HEK293 (cell line): Measurements from ENCODE around the gene DUSP15.

Source experiments
- CTCF ChIA-PET: fragments of 350-600 bp; formaldehyde crosslinking; extraction: SDS; loops from one replicate; lab custom pipeline; 2021; ENCODE audit warnings: antibody characterized with exemption; lab: Yijun Ruan, JAX
- POLR2A ChIA-PET: fragments of 300-600 bp; formaldehyde crosslinking; extraction: SDS; loops from one replicate; lab custom pipeline; 2020; ENCODE audit warnings: antibody characterized with exemption, inconsistent platforms; lab: Yijun Ruan, JAX
- H3K27ac ChIP-seq: fragments of 200-500 bp; sonication (Bioruptor generic); 2 replicates; pipeline ENCODE4 v1.5.1; 2014; ENCODE audit warnings: low read depth, low read length, control low read depth, inconsistent platforms; ENCODE audit errors: extremely low read depth
- H3K36me3 ChIP-seq, 2 experiments: fragments of 200-500 bp in 1 of 2; sonication (Bioruptor generic) in 1 of 2; 1 replicate in 1 of 2; 2 replicates in 1 of 2; pipeline ENCODE4 v1.5.1; 2014 to 2017; ENCODE audit warnings: inconsistent platforms in 2 of 2, low read length in 2 of 2; ENCODE audit not compliant: control insufficient read depth in 2 of 2, insufficient read depth in 1 of 2
- H3K4me1 ChIP-seq: fragments of 200-500 bp; sonication (Bioruptor generic); 2 replicates; pipeline ENCODE4 v1.5.1; 2014; ENCODE audit warnings: mild to moderate bottlenecking, low read length, inconsistent platforms; ENCODE audit not compliant: control insufficient read depth, insufficient read depth
- H3K4me3 ChIP-seq: 2 replicates; pipeline ENCODE4 v1.5.1; 2011; ENCODE audit warnings: low read depth, mild to moderate bottlenecking, control low read depth, low read length, moderate library complexity
- H3K9me3 ChIP-seq: fragments of 200-500 bp; sonication (Bioruptor generic); 2 replicates; pipeline ENCODE4 v1.5.1; 2014; ENCODE audit warnings: low read depth, low read length, inconsistent platforms; ENCODE audit not compliant: control insufficient read depth, insufficient read depth
- CTCF ChIP-seq: fragments of 450-650 bp; formaldehyde crosslinking; IDR thresholded peaks from 2 replicates; pipeline ENCODE4 v1.5.1; 2016; ENCODE audit warnings: missing biosample characterization, missing genetic modification characterization
- GLIS1 ChIP-seq: fragments of 450-650 bp; formaldehyde crosslinking; IDR thresholded peaks from 2 replicates; pipeline ENCODE4 v1.5.1; 2016; ENCODE audit warnings: missing biosample characterization, missing genetic modification characterization
- GLIS2 ChIP-seq: fragments of 450-650 bp; formaldehyde crosslinking; IDR thresholded peaks from 2 replicates; pipeline ENCODE4 v1.5.1; 2016; ENCODE audit warnings: missing biosample characterization, missing genetic modification characterization
- HOXA7 ChIP-seq: sonication (generic); formaldehyde crosslinking; IDR thresholded peaks from 2 replicates; pipeline ENCODE4 v1.8.1; 2022; ENCODE audit warnings: missing genetic modification reagents, borderline replicate concordance
- IKZF3 ChIP-seq: fragments of 450-650 bp; IDR thresholded peaks from 2 replicates; pipeline ENCODE4 v1.5.0; 2018; ENCODE audit warnings: missing biosample characterization, mild to moderate bottlenecking, missing genetic modification characterization, moderate library complexity
- KLF8 ChIP-seq: fragments of 450-650 bp; formaldehyde crosslinking; IDR thresholded peaks from 2 replicates; pipeline ENCODE4 v1.5.1; 2016; ENCODE audit warnings: missing biosample characterization, missing genetic modification characterization
- PRDM1 ChIP-seq: fragments of 450-650 bp; formaldehyde crosslinking; IDR thresholded peaks from 2 replicates; pipeline ENCODE4; 2016; ENCODE audit warnings: missing biosample characterization, missing genetic modification characterization
- SCRT2 ChIP-seq: fragments of 450-650 bp; formaldehyde crosslinking; IDR thresholded peaks from 2 replicates; pipeline ENCODE4 v1.5.1; 2016; ENCODE audit warnings: missing biosample characterization, missing genetic modification characterization
- YY1 ChIP-seq: fragments of 450-650 bp; formaldehyde crosslinking; IDR thresholded peaks from 2 replicates; pipeline ENCODE4 v1.5.1; 2018; ENCODE audit warnings: missing biosample characterization, missing genetic modification characterization
- ZBTB10 ChIP-seq: fragments of 450-650 bp; formaldehyde crosslinking; IDR thresholded peaks from 2 replicates; pipeline ENCODE4 v1.5.1; 2016; ENCODE audit warnings: missing biosample characterization, missing genetic modification characterization
- ZBTB11 ChIP-seq: fragments of 450-650 bp; formaldehyde crosslinking; conservative IDR thresholded peaks from 2 replicates; pipeline ENCODE4 v1.5.1; 2016; ENCODE audit warnings: low read depth, missing biosample characterization, missing genetic modification characterization
- ZBTB7A ChIP-seq: fragments of 450-650 bp; formaldehyde crosslinking; IDR thresholded peaks from 2 replicates; pipeline ENCODE4 v1.5.1; 2016; ENCODE audit warnings: low read depth, missing biosample characterization, missing genetic modification characterization
- ZIC2 ChIP-seq: fragments of 450-650 bp; formaldehyde crosslinking; IDR thresholded peaks from 2 replicates; pipeline ENCODE4 v1.5.1; 2016; ENCODE audit warnings: missing biosample characterization, missing genetic modification characterization
- ZNF133 ChIP-seq: fragments of 450-650 bp; formaldehyde crosslinking; IDR thresholded peaks from 2 replicates; pipeline ENCODE4 v1.5.1; 2016; ENCODE audit warnings: missing biosample characterization, missing genetic modification characterization
- ZNF138 ChIP-seq: fragments of 450-650 bp; formaldehyde crosslinking; IDR thresholded peaks from 2 replicates; pipeline ENCODE4 v1.5.1; 2016; ENCODE audit warnings: missing biosample characterization, missing genetic modification characterization, borderline replicate concordance
- ZNF184 ChIP-seq: fragments of 450-650 bp; IDR thresholded peaks from 2 replicates; pipeline ENCODE4 v1.5.1; 2018; ENCODE audit warnings: missing biosample characterization, mild to moderate bottlenecking, missing genetic modification characterization
- ZNF324 ChIP-seq: fragments of 450-650 bp; formaldehyde crosslinking; IDR thresholded peaks from 2 replicates; pipeline ENCODE4 v1.5.1; 2016; ENCODE audit warnings: missing biosample characterization, missing genetic modification characterization
- ZNF391 ChIP-seq: fragments of 450-650 bp; formaldehyde crosslinking; IDR thresholded peaks from 2 replicates; pipeline ENCODE4 v1.5.1; 2016; ENCODE audit warnings: low read depth, missing biosample characterization, missing genetic modification characterization, borderline replicate concordance
- ZNF416 ChIP-seq: fragments of 450-650 bp; formaldehyde crosslinking; IDR thresholded peaks from 2 replicates; pipeline ENCODE4 v1.5.1; 2016; ENCODE audit warnings: missing biosample characterization, missing genetic modification characterization
- ZNF48 ChIP-seq: fragments of 450-650 bp; formaldehyde crosslinking; IDR thresholded peaks from 2 replicates; pipeline ENCODE4 v1.5.1; 2016; ENCODE audit warnings: missing biosample characterization, missing genetic modification characterization
- ZNF488 ChIP-seq: fragments of 450-650 bp; formaldehyde crosslinking; IDR thresholded peaks from 2 replicates; pipeline ENCODE4 v1.5.1; 2016; ENCODE audit warnings: missing biosample characterization, missing genetic modification characterization
- ZNF571 ChIP-seq: fragments of 450-650 bp; formaldehyde crosslinking; IDR thresholded peaks from 2 replicates; pipeline ENCODE4 v1.5.0; 2017; ENCODE audit warnings: missing biosample characterization, missing genetic modification characterization
- ZNF629 ChIP-seq: fragments of 450-650 bp; formaldehyde crosslinking; IDR thresholded peaks from 2 replicates; pipeline ENCODE4 v1.5.1; 2017; ENCODE audit warnings: missing biosample characterization, missing genetic modification characterization
- ZNF768 ChIP-seq: fragments of 450-650 bp; formaldehyde crosslinking; IDR thresholded peaks from 2 replicates; pipeline ENCODE4 v1.5.1; 2018; ENCODE audit warnings: missing biosample characterization, mild to moderate bottlenecking, missing genetic modification characterization

Gene DUSP15

GRCh38 chr20:31838646-31839292 lies 31.6 kb downstream of the DUSP15 start:
- H3K27ac ChIP-seq: no peak overlapping the region
- no peaks in the 10 kb centered on the region for H3K36me3 ChIP-seq
- H3K4me1 ChIP-seq: no peaks in the 10 kb centered on the region
- CTCF ChIA-PET: interaction anchor here (1.1 to 8.4 kb wide), 5 partner anchors 8 to 192 kb away, joined by 3 to 87 read pairs (median 35); partner anchors contain the start of genes FOXS1 and PDRG1
- POLR2A ChIA-PET: interaction anchor here (0.6 to 2.2 kb wide), 2 partner anchors 11 to 41 kb away, joined by 7 to 8 read pairs; no protein-coding TSS in a partner anchor
- no peak overlapping the region for H3K4me3 ChIP-seq
- no peak for TF ChIP-seq ZNF391 (tag by site-specific recombination)
- TF ChIP-seq ZNF416 (tag by site-specific recombination): no peak
- no peak for TF ChIP-seq PRDM1 (tag by site-specific recombination)
- TF ChIP-seq KLF8 (tag by site-specific recombination): no peak
- no peak for TF ChIP-seq ZNF184
- TF ChIP-seq ZNF324: no peak
- TF ChIP-seq ZNF48 (tag by site-specific recombination): no peak
- TF ChIP-seq ZNF629: no peak
- no peak for TF ChIP-seq ZNF138 (tag by site-specific recombination)
- TF ChIP-seq ZNF133 (tag by site-specific recombination): no peak
- no peak for TF ChIP-seq IKZF3
- TF ChIP-seq YY1 (tag by site-specific recombination): no peak
- TF ChIP-seq CTCF (tag by site-specific recombination): no peak
- TF ChIP-seq HOXA7 (CRISPR knock-in tag): no peak
- TF ChIP-seq ZNF488 (tag by site-specific recombination): no peak
- TF ChIP-seq ZBTB7A (tag by site-specific recombination): no peak
- TF ChIP-seq ZNF768 (tag by site-specific recombination): no peak
- TF ChIP-seq GLIS2 (tag by site-specific recombination): no peak
- TF ChIP-seq ZBTB11 (tag by site-specific recombination): no peak
- H3K9me3 ChIP-seq: no peaks in the 10 kb centered on the region

- Histone ChIP-seq H3K27ac (no peak overlapping the region), H3K4me3 (no peak overlapping the region)
- POLR2A ChIA-PET: interaction anchor here (0.6 to 2.2 kb wide), 4 partner anchors 10 to 1579 kb away, joined by 3 to 8 read pairs (median 6); no protein-coding TSS in a partner anchor
Measured at GRCh38 chr20:31837896-31838397, 32.4 kb downstream of the DUSP15 start.

More at GRCh38 chr20:31837896-31838397, 32.4 kb downstream of the DUSP15 start:
- TF ChIP-seq ZNF571 (tag by site-specific recombination): no peak
- peak; percentile 52 for TF ChIP-seq SCRT2 (tag by site-specific recombination)
- peak; percentile 18; the same call in 1 of the 2 replicates for TF ChIP-seq GLIS1 (tag by site-specific recombination)
- no peak for TF ChIP-seq ZBTB10
- peak; percentile 23; the same call in 1 of the 2 replicates for TF ChIP-seq ZIC2 (tag by site-specific recombination)
- Histone ChIP-seq H3K36me3 (no peaks in the 10 kb centered on the region), H3K4me1 (no peaks in the 10 kb centered on the region), H3K9me3 (no peaks in the 10 kb centered on the region)
- CTCF ChIA-PET: interaction anchor here (0.8 to 8.4 kb wide), 7 partner anchors 9 to 193 kb away, joined by 3 to 87 read pairs (median 7); partner anchors contain the start of genes FOXS1 and PDRG1
